Vagina (tissue), 2 donors: ENCODE results near the gene DNAI2. TPM values are rescaled to one million over a fixed set of nuclear protein-coding genes. Genes with fewer than 3 reads are reported as not detected.

Experiments used
- DNase-seq, 2 donors: peaks; one replicate each; pipeline ENCODE4 v3.0.0-alpha.2; 2017; ENCODE audit errors: extremely low spot score in 2 of 2
- H3K27ac ChIP-seq: fragments of 200-600 bp; sonication (generic); one replicate; pipeline ENCODE4 v1.5.1; 2019
- H3K27me3 ChIP-seq: fragments of 200-600 bp; sonication (generic); one replicate; pipeline ENCODE4 v1.5.1; 2019
- H3K36me3 ChIP-seq, 2 donors: fragments of 200-600 bp; sonication (generic); one replicate each; pipeline ENCODE4 v1.5.1; 2017 to 2019
- H3K4me1 ChIP-seq: fragments of 200-600 bp; sonication (generic); one replicate; pipeline ENCODE4 v1.5.1; 2019
- H3K4me3 ChIP-seq, 2 donors: fragments of 200-600 bp; sonication (generic); 1 replicate in 1 of 2; 2 replicates in 1 of 2; pipeline ENCODE4 v1.5.1; 2016 to 2019
- H3K9me3 ChIP-seq: fragments of 200-600 bp; sonication (generic); one replicate; pipeline ENCODE4 v1.5.1; 2019
- CTCF ChIP-seq, 3 experiments: fragments of 450-650 bp in 2 of 3; fragments of 200-600 bp in 1 of 3; sonication (generic) in 1 of 3; IDR thresholded peaks; one replicate each; pipeline ENCODE4 v1.5.1; 2017 to 2019; ENCODE audit warnings: antibody characterized with exemption in 3 of 3, mild to moderate bottlenecking in 2 of 3, moderate library complexity in 2 of 3
- POLR2A ChIP-seq, 2 donors: fragments of 450-650 bp; IDR thresholded peaks; one replicate each; pipeline ENCODE4 v1.6.1; 2017; ENCODE audit warnings: antibody characterized with exemption in 2 of 2, mild to moderate bottlenecking in 2 of 2, moderate library complexity in 2 of 2
- POLR2AphosphoS5 ChIP-seq, 2 donors: sonication (generic); formaldehyde crosslinking; IDR thresholded peaks; one replicate each; pipeline ENCODE4 v1.9.0; 2017; ENCODE audit warnings: antibody characterized with exemption in 2 of 2, mild to moderate bottlenecking in 2 of 2, low read depth in 1 of 2; ENCODE audit not compliant: insufficient read depth in 1 of 2
- intact Hi-C: fragments of 100-400 bp; cut with DNase I; formaldehyde crosslinking; loops from one replicate; pipeline ENCODE4 v1.15.1; 2023
- total RNA-seq: library from RNA; depleted of rRNA; stranded (reverse); fragments of >200 nt; gene quantifications from one replicate; pipeline ENCODE4 v1.2.3, GENCODE V29; 2016

Gene DNAI2
- total RNA-seq, 1 donor from 2014 or later, result not detected

- Histone ChIP-seq H3K4me3 (no peak overlapping the region), H3K4me1 (no peaks in the 10 kb centered on the region), H3K27me3 (no peaks in the 10 kb centered on the region), H3K27ac (no peak overlapping the region), H3K36me3 (no peaks in the 10 kb centered on the region), H3K9me3 (no peaks in the 10 kb centered on the region)
- DNase-seq, result no peak
- TF ChIP-seq POLR2A (IDR thresholded peaks at IDR 0.05), result no peak
- no peak for TF ChIP-seq CTCF (IDR thresholded peaks at IDR 0.05)
- TF ChIP-seq POLR2AphosphoS5 (IDR thresholded peaks at IDR 0.05; ENCODE audit: insufficient read depth in 1 of 2, low read depth in 1 of 2), result no peak
- intact Hi-C loops, result no loop called here
These were observed 21.9 kb downstream of the DNAI2 start for GRCh38 chr17:74295625-74296547.

- no peak for DNase-seq
- Histone ChIP-seq H3K27me3 (no peaks in the 10 kb centered on the region), H3K9me3 (no peaks in the 10 kb centered on the region), H3K4me1 (no peaks in the 10 kb centered on the region), H3K36me3 (no peaks in the 10 kb centered on the region), H3K4me3 (no peak overlapping the region), H3K27ac (no peak overlapping the region)
- intact Hi-C loops, result no loop called here
- peak; percentile 10 to 49 (median 17) for TF ChIP-seq CTCF (IDR thresholded peaks at IDR 0.05)
- no peak for TF ChIP-seq POLR2AphosphoS5 (IDR thresholded peaks at IDR 0.05; ENCODE audit: insufficient read depth in 1 of 2, low read depth in 1 of 2)
- no peak for TF ChIP-seq POLR2A (IDR thresholded peaks at IDR 0.05)
These were observed 22.5 kb downstream of the DNAI2 start for GRCh38 chr17:74296548-74296936.

- no peak for DNase-seq
- Histone ChIP-seq H3K27ac (no peak overlapping the region), H3K27me3 (no peaks in the 10 kb centered on the region), H3K36me3 (no peaks in the 10 kb centered on the region), H3K4me1 (no peaks in the 10 kb centered on the region), H3K4me3 (no peak overlapping the region), H3K9me3 (no peaks in the 10 kb centered on the region)
- no peak for TF ChIP-seq POLR2AphosphoS5 (IDR thresholded peaks at IDR 0.05; ENCODE audit: insufficient read depth in 1 of 2, low read depth in 1 of 2)
- TF ChIP-seq CTCF (IDR thresholded peaks at IDR 0.05), result no peak
- TF ChIP-seq POLR2A (IDR thresholded peaks at IDR 0.05), result no peak
- intact Hi-C loops, result no loop called here
These were observed 23.9 kb downstream of the DNAI2 start for GRCh38 chr17:74297941-74298340.

GRCh38 chr17:74298778-74299177 is 24.7 kb downstream of the DNAI2 start:
- no peak for TF ChIP-seq POLR2AphosphoS5 (IDR thresholded peaks at IDR 0.05; ENCODE audit: insufficient read depth in 1 of 2, low read depth in 1 of 2)
- no peak for TF ChIP-seq CTCF (IDR thresholded peaks at IDR 0.05)
- TF ChIP-seq POLR2A (IDR thresholded peaks at IDR 0.05), result no peak
- DNase-seq, result no peak
- no peaks in the 10 kb centered on the region for H3K9me3 ChIP-seq
- H3K27ac ChIP-seq, result no peak overlapping the region
- intact Hi-C loops, result no loop called here
- H3K4me3 ChIP-seq, result no peak overlapping the region
- no peaks in the 10 kb centered on the region for H3K4me1 ChIP-seq
- H3K27me3 ChIP-seq, result no peaks in the 10 kb centered on the region
- no peaks in the 10 kb centered on the region for H3K36me3 ChIP-seq
